ENCODE measurements around the gene TGFBR1. TPM values are rescaled to one million over a fixed set of nuclear protein-coding genes. Genes with fewer than 3 reads are reported as not detected.

Gene TGFBR1
- total RNA-seq, 6 donors from 2014 or later, result 13.6 to 63.1 (median 37.9) TPM

DNA sequence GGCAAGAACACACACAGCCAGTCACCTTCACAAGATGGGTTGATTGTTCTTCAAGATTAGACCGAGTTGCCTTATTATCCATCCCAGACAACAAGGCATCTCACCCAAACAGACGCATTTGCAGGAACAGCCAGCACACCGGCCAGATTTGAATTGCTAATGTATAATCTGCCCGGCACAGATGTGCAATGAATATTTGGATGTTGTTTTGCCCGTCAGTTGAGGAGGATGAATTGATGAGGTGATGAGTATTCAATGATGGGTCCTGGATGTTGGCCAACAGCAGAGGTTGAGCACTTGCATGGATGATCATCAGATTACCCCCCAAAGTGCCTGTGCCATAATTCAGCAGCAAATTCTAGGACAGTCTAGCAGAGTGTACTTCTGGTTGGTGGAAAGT is 96.7 kb downstream of the TGFBR1 start:
- no peak overlapping the region for H3K4me3 ChIP-seq
- H3K9me3 ChIP-seq, result peaks cover 0 to under 1% (median 0%) of the 10 kb centered on the region in 4 donors
- H3K27ac ChIP-seq, result no peak overlapping the region
- TF ChIP-seq POLR2A (IDR thresholded peaks at IDR 0.05), result no peak
- no peak for TF ChIP-seq EP300 (IDR thresholded peaks at IDR 0.05)
- no peak for TF ChIP-seq CTCF (IDR thresholded peaks at IDR 0.05)
- no peak for TF ChIP-seq POLR2AphosphoS5 (IDR thresholded peaks at IDR 0.05)
- DNase-seq (no peak), ATAC-seq (ENCODE audit: low FRiP score in 2 of 2) (no peak)
- H3K36me3 ChIP-seq, result no peaks in the 10 kb centered on the region
- H3K27me3 ChIP-seq, result no peaks in the 10 kb centered on the region
- WGBS, 2 donors, result 69 to 78% methylated on average over 4 to 5 of the region's 5 CpGs
- H3K4me1 ChIP-seq, result no peaks in the 10 kb centered on the region

Small RNAs within 50 kb of the gene (small RNA-seq; reads per million reads assigned to genes)
- gene RN7SL794P, result 0 reads per million in 4 donors
- 0 reads per million in 4 donors for gene RNA5SP290

Other genes with a start within 250 kb of the TGFBR1 start
- 10 to 100 TPM in 1 of 6 donors, 1 to 10 TPM in 5; 1.0 to 17.9 (median 2.7) TPM for gene COL15A1, start 161.2 kb upstream of the TGFBR1 start, total RNA-seq
- gene ALG2, start 116.8 kb downstream of the TGFBR1 start, total RNA-seq, result 10 to 100 TPM; 22.2 to 61.4 (median 41.2) TPM
- 100 to 1,000 TPM in 3 of 6 donors, 10 to 100 TPM in 3; 26.2 to 128 (median 95.7) TPM for gene SEC61B, start 117.2 kb downstream of the TGFBR1 start, total RNA-seq